Measurements from ENCODE around the gene SIX5.

SIX5 gene

DNA sequence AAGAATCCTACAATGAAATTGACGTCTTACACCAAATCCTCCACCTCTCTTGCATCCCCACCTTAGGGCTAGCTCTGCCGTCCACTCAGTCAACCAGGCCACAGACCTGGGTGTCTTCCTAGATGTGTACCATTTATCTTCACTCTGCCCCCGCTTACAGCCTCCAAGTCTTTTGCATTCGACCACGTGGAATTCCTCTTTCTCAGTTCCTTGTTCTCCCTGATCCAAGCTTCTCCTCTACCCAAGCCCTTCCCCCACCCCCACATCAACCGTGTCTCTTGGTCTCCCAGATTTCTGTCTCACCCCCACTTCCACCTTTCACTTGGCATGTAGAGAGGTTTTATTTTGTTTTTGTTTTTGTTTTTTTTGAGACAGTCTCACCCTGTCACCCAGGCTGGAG lies 24.8 kb upstream of the SIX5 start:
- DNase-seq = no peak
- peaks cover 16% of the 10 kb centered on the region for H3K36me3 ChIP-seq
- H3K27me3 ChIP-seq = no peaks in the 10 kb centered on the region
- peaks cover 4% of the 10 kb centered on the region for H3K4me1 ChIP-seq
- TF ChIP-seq, protein P1, sequence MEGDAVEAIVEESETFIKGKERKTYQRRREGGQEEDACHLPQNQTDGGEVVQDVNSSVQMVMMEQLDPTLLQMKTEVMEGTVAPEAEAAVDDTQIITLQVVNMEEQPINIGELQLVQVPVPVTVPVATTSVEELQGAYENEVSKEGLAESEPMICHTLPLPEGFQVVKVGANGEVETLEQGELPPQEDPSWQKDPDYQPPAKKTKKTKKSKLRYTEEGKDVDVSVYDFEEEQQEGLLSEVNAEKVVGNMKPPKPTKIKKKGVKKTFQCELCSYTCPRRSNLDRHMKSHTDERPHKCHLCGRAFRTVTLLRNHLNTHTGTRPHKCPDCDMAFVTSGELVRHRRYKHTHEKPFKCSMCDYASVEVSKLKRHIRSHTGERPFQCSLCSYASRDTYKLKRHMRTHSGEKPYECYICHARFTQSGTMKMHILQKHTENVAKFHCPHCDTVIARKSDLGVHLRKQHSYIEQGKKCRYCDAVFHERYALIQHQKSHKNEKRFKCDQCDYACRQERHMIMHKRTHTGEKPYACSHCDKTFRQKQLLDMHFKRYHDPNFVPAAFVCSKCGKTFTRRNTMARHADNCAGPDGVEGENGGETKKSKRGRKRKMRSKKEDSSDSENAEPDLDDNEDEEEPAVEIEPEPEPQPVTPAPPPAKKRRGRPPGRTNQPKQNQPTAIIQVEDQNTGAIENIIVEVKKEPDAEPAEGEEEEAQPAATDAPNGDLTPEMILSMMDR (IDR thresholded peaks at IDR 0.05; ENCODE audit: low read depth, low read length) = no peak
- no peak overlapping the region for H3K4me3 ChIP-seq (ENCODE audit: low read depth, low read length)
- no peaks in the 10 kb centered on the region for H3K9me3 ChIP-seq

DNA sequence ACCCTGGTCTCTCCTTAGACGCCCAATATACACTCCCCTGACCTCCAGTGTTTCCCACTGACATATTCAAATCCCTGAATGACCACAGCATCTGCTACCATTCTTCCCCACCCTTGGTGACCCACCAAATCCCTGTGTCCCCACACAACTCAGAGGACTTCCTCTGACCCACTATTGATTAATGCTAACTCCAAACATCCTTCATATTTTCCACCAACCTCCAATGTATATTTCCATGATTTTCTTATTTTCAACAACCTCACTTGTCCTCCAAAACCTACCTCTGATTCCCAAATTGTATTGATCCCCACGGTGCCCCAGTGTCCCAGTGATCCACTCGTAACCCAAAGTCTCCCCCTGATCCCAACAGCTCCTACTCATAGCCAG lies 24.1 kb upstream of the SIX5 start:
- TF ChIP-seq, protein P1 (IDR thresholded peaks at IDR 0.05; ENCODE audit: low read depth, low read length) = no peak
- Histone ChIP-seq H3K4me3 (ENCODE audit: low read depth, low read length) (peak overlapping the region; percentile 31), H3K9me3 (no peaks in the 10 kb centered on the region), H3K36me3 (peaks cover 21% of the 10 kb centered on the region), H3K4me1 (peaks cover 4% of the 10 kb centered on the region), H3K27me3 (no peaks in the 10 kb centered on the region)
- no peak for DNase-seq

DNA sequence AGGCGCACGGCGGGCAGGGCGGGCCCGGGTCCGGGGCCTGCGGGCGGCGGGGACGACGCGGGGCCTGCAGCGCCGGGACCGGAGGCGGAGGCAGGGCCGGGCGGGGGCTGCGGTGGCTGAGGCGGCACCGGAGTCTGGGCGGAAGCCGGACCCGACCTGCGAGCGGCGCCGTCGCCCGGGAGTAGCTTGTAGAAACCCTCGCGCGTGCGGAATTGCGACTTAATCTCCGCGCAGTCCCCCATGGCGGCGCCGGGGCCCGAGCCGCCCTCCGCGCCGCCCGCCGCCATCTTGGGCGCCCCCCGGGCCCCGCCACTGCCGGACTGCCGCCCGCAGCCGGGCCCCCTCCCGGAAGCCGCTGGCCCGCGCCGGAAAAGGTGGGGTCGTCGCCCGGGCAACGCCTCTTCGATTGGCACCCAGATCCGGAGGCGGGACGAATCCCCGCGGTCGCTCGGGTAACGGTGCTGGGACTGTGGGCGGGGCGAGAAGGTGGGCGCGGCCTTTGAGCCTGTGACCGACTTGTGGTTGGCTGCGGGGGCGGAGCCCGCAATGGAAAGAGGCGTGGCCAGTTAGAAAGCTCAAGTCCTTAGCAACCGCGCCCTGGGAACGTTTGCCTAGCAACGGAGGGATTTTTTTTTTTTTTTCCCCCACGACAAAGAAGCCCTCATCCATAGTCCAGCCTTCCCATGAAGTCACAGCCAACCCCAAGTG lies 23.6 kb upstream of the SIX5 start, which contains the start of gene DMWD:
DMWD (minus strand) TSS at position 376 of the 708 bp plus-strand sequence; CDS start at position 287, 89 bp downstream.
- H3K4me1 ChIP-seq = peaks cover 4% of the 10 kb centered on the region
- H3K36me3 ChIP-seq = peaks cover 22% of the 10 kb centered on the region
- H3K27me3 ChIP-seq = no peaks in the 10 kb centered on the region
- DNase-seq = peak; percentile 100
- H3K9me3 ChIP-seq = no peaks in the 10 kb centered on the region
- peak within 1 kb of the TSS; percentile 96 for H3K4me3 ChIP-seq (ENCODE audit: low read depth, low read length)
- TF ChIP-seq, protein P1 (IDR thresholded peaks at IDR 0.05; ENCODE audit: low read depth, low read length) = no peak

DNA sequence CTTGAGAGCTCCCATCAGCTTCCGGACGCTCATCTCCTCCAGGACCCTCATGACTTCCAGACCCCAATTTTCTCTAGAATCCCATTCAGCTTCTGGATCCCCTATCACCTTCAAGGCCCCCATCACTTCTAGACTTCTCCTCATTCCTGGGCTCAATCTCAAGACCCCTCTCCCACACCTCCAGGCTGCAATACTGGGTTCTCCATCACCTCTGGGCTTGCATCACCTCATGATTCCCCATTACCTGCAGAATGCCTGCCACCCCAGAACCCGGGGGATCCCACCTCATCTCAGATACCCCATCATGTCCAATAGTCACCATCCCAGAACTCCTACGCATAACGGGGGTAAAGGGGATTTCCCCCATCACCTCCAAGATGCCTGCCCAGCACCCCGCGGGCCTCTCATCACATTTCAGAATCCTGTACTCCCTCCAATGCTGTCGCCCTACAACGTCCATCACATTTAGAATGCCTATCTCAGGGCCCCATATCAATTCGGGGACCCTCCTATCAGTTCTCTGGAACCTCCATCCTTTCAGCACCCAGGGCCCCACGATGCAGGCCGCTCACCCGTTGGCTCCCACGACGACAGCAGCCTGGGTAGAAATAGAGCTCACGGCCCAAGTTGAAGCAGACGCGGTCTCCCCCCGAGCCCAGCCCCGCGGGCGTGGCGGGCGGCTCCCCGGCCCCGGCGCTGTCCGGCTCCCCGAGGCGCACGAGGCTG lies 22.9 kb upstream of the SIX5 start:
- Histone ChIP-seq H3K27me3 (no peaks in the 10 kb centered on the region), H3K4me1 (peaks cover 4% of the 10 kb centered on the region), H3K4me3 (ENCODE audit: low read depth, low read length) (peak overlapping the region; percentile 96), H3K36me3 (peaks cover 22% of the 10 kb centered on the region), H3K9me3 (no peaks in the 10 kb centered on the region)
- no peak for DNase-seq
- TF ChIP-seq, protein P1 (IDR thresholded peaks at IDR 0.05; ENCODE audit: low read depth, low read length) = no peak

DNA sequence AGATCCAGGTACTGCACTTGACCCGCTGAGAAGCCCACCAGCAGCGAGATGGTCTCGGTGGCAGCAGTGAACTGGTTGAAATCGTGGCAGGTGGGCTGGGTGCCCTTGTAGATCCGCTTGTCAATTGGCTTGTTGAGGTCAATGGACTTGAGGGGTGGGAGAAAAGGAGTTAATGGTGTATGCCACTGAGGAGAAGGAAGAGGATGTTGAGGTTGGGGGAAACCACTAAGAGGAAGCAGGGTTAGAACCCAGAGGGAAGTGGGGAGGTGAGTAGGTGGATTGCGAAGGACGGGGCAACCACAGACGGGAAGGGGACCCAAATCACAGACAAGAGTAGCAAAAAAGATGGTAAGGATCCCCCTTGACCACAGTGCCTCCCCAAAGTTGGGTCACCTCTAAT lies 21.9 kb upstream of the SIX5 start:
- TF ChIP-seq, protein P1 (IDR thresholded peaks at IDR 0.05; ENCODE audit: low read depth, low read length) = no peak
- H3K4me3 ChIP-seq (ENCODE audit: low read depth, low read length) = peak overlapping the region; percentile 96; the same call in 1 of the 2 replicates
- no peaks in the 10 kb centered on the region for H3K27me3 ChIP-seq
- peaks cover 4% of the 10 kb centered on the region for H3K4me1 ChIP-seq
- no peak for DNase-seq
- H3K36me3 ChIP-seq = peaks cover 30% of the 10 kb centered on the region
- H3K9me3 ChIP-seq = no peaks in the 10 kb centered on the region

Measured in BE2C (cell line).